SK-N-SH (cell line): ENCODE data around the gene EVI5. TPM values are rescaled to one million over a fixed set of nuclear protein-coding genes. Genes with fewer than 3 reads are reported as not detected.

ENCODE experiments used
- CTCF ChIA-PET: fragments of 300-600, 350-600 bp; formaldehyde crosslinking; extraction: SDS; loops from one replicate; lab custom pipeline; 2021; lab: Yijun Ruan, JAX
- POLR2A ChIA-PET: fragments of 350-600 bp; sonication (Branson Sonifier 250); formaldehyde crosslinking; extraction: SDS; loops from one replicate; lab custom pipeline; 2020; ENCODE audit warnings: antibody characterized with exemption, inconsistent platforms; lab: Yijun Ruan, JAX
- DNase-seq: peaks from one replicate; pipeline ENCODE4 v3.0.0; 2012
- H2AFZ ChIP-seq: fragments of 200-600 bp; sonication (generic); 2 replicates; pipeline ENCODE4 v1.8.1; 2016; ENCODE audit warnings: antibody characterized with exemption, mild to moderate bottlenecking, low read depth
- H3F3A ChIP-seq: fragments of 200-600 bp; sonication (generic); replicated peaks from 2 replicates; pipeline ENCODE3; 2016; ENCODE audit warnings: antibody characterized with exemption, mild to moderate bottlenecking; ENCODE audit not compliant: insufficient read depth
- H3K27ac ChIP-seq, 2 experiments: fragments of 200-500 bp in 1 of 2; fragments of 200-600 bp in 1 of 2; sonication (Bioruptor generic) in 1 of 2; sonication (generic), shearing (Covaris generic) in 1 of 2; 2 replicates each; pipeline versions ENCODE4 v1.5.1 to v1.6.1; 2014 to 2016; ENCODE audit warnings: low read depth in 2 of 2, inconsistent platforms in 1 of 2, low read length in 1 of 2, mild to moderate bottlenecking in 1 of 2, mixed read lengths in 1 of 2
- H3K27me3 ChIP-seq: fragments of 200-600 bp; sonication (generic), shearing (Covaris generic); 2 replicates; pipeline ENCODE4 v1.6.1; 2016; ENCODE audit warnings: mixed run types; ENCODE audit not compliant: insufficient read depth
- H3K36me3 ChIP-seq, 2 experiments: fragments of 200-500 bp in 1 of 2; fragments of 200-600 bp in 1 of 2; sonication (Bioruptor generic) in 1 of 2; sonication (generic) in 1 of 2; replicated peaks in 1 of 2; 2 replicates each; pipeline versions ENCODE3 to v1.5.1; 2014 to 2016; ENCODE audit warnings: low read length in 1 of 2, mild to moderate bottlenecking in 1 of 2; ENCODE audit not compliant: insufficient read depth in 2 of 2, control insufficient read depth in 1 of 2
- H3K4me1 ChIP-seq, 2 experiments: fragments of 200-500 bp in 1 of 2; fragments of 200-600 bp in 1 of 2; sonication (Bioruptor generic) in 1 of 2; sonication (generic), shearing (Covaris generic) in 1 of 2; 2 replicates each; pipeline versions ENCODE4 v1.5.1 to v1.6.1; 2014 to 2016; ENCODE audit warnings: low read depth in 1 of 2, low read length in 1 of 2, mixed run types in 1 of 2; ENCODE audit not compliant: insufficient read depth in 2 of 2, control insufficient read depth in 1 of 2
- H3K4me2 ChIP-seq: fragments of 200-600 bp; sonication (generic), shearing (Covaris generic); 2 replicates; pipeline ENCODE4 v1.6.1; 2017; ENCODE audit warnings: mixed run types
- H3K4me3 ChIP-seq, 2 experiments: fragments of 200-500 bp in 1 of 2; fragments of 200-600 bp in 1 of 2; sonication (Bioruptor generic) in 1 of 2; sonication (generic), shearing (Covaris generic) in 1 of 2; 2 replicates each; pipeline versions ENCODE4 v1.5.1 to v1.8.1; 2014 to 2016; ENCODE audit warnings: low read depth in 2 of 2, inconsistent platforms in 1 of 2, low read length in 1 of 2, mild to moderate bottlenecking in 1 of 2, mixed read lengths in 1 of 2, moderate library complexity in 1 of 2
- H3K79me2 ChIP-seq: fragments of 200-600 bp; sonication (generic); 2 replicates; pipeline ENCODE4 v1.8.1; 2017; ENCODE audit warnings: mild to moderate bottlenecking; ENCODE audit not compliant: insufficient read depth
- H3K9ac ChIP-seq: fragments of 200-600 bp; sonication (generic); 2 replicates; pipeline ENCODE4 v1.6.1; 2017; ENCODE audit warnings: mixed run types
- H3K9me2 ChIP-seq: fragments of 200-600 bp; sonication (generic); 2 replicates; pipeline ENCODE4 v1.6.1; 2017; ENCODE audit warnings: mixed run types
- H3K9me3 ChIP-seq: fragments of 200-600 bp; sonication (generic); 2 replicates; pipeline ENCODE4 v1.6.1; 2017; ENCODE audit warnings: mixed run types, mild to moderate bottlenecking, moderate library complexity
- H4K20me1 ChIP-seq: fragments of 200-600 bp; sonication (generic); 2 replicates; pipeline ENCODE4 v1.6.1; 2017; ENCODE audit warnings: mild to moderate bottlenecking, mixed run types; ENCODE audit not compliant: insufficient read depth
- CHD2 ChIP-seq: fragments of 150-350 bp; IDR thresholded peaks from 2 replicates; pipeline ENCODE4 v1.6.1; 2018; ENCODE audit warnings: low read length; ENCODE audit not compliant: partially characterized antibody
- FOSL2 ChIP-seq: IDR thresholded peaks from 2 replicates; pipeline ENCODE4 v1.4.0; 2012; ENCODE audit warnings: low read depth, mild to moderate bottlenecking, moderate library complexity, borderline replicate concordance
- FOXJ3 ChIP-seq: sonication (generic); formaldehyde crosslinking; IDR thresholded peaks from 2 replicates; pipeline ENCODE4 v1.5.1; 2020; ENCODE audit warnings: mild to moderate bottlenecking, missing genetic modification reagents
- FOXM1 ChIP-seq: IDR thresholded peaks from 2 replicates; pipeline ENCODE4 v1.4.0; 2012; ENCODE audit warnings: low read depth, mild to moderate bottlenecking
- GABPA ChIP-seq: IDR thresholded peaks from 2 replicates; pipeline ENCODE4 v1.4.0; 2012; ENCODE audit warnings: low read depth, mild to moderate bottlenecking
- GATA2 ChIP-seq: sonication (generic); formaldehyde crosslinking; IDR thresholded peaks from 2 replicates; pipeline ENCODE4 v1.5.0; 2020; ENCODE audit warnings: mild to moderate bottlenecking, missing genetic modification reagents
- JUND ChIP-seq: IDR thresholded peaks from 2 replicates; pipeline ENCODE4 v1.4.0; 2012
- NRF1 ChIP-seq: IDR thresholded peaks from 2 replicates; pipeline ENCODE4 v1.6.1; 2012; ENCODE audit warnings: low read depth, mild to moderate bottlenecking, low read length
- PBX3 ChIP-seq: IDR thresholded peaks from 2 replicates; pipeline ENCODE4; 2012
- POLR2AphosphoS5 ChIP-seq: IDR thresholded peaks from 2 replicates; pipeline ENCODE4 v1.6.1; 2012; ENCODE audit warnings: low read depth, low read length
- RCOR1 ChIP-seq: fragments of 150-350 bp; IDR thresholded peaks from 2 replicates; pipeline ENCODE4 v1.6.1; 2017; ENCODE audit warnings: antibody characterized with exemption, low read length
- RFX5 ChIP-seq: IDR thresholded peaks from 2 replicates; pipeline ENCODE4 v1.6.1; 2012; ENCODE audit warnings: mild to moderate bottlenecking, improper control_type of control experiment, low read length
- SMC3 ChIP-seq: IDR thresholded peaks from 2 replicates; pipeline ENCODE4 v1.6.1; 2012; ENCODE audit warnings: low read depth, low read length, improper control_type of control experiment
- TAF1 ChIP-seq: IDR thresholded peaks from 2 replicates; pipeline ENCODE4 v1.6.1; 2012; ENCODE audit warnings: low read depth, mild to moderate bottlenecking, low read length, moderate library complexity, borderline replicate concordance
- TCF12 ChIP-seq: IDR thresholded peaks from 2 replicates; pipeline ENCODE4 v1.4.0; 2012
- WGBS: methylation state at CpG from one replicate; pipeline ENCODE4 v1.1.6; 2017; ENCODE audit warnings: low lambda C conversion rate; 5-methylcytosine and 5-hydroxymethylcytosine counted together
- polyA plus RNA-seq, 3 experiments: library from polyadenylated mRNA; depleted of rRNA; stranded (reverse); fragments of >200 nt; gene quantifications; 2 replicates each; pipeline ENCODE4 v1.2.3, GENCODE V29; 2012
- TF ChIP-seq, protein P1 (sequence below): IDR thresholded peaks from 2 replicates; pipeline ENCODE4 v1.4.0; 2012; ENCODE audit warnings: low read depth
- TF ChIP-seq, protein P2 (sequence below): IDR thresholded peaks from 2 replicates; pipeline ENCODE4 v1.4.0; 2012; ENCODE audit warnings: low read depth, borderline replicate concordance
- TF ChIP-seq, protein P3 (sequence below): IDR thresholded peaks from 2 replicates; pipeline ENCODE4 v1.4.0; 2012; ENCODE audit warnings: low read depth, borderline replicate concordance

Gene EVI5
- polyA plus RNA-seq, 1 of the 3 experiments (the other 2 are of a cell fraction), result 5.7 TPM

GRCh38 chr1:92705446-92705845, 79.5 kb downstream of the EVI5 start:
- no peaks in the 10 kb centered on the region for H3K36me3 ChIP-seq
- DNase-seq, result no peak
- H3K9me3 ChIP-seq, result no peaks in the 10 kb centered on the region
- H3K9me2 ChIP-seq, result no peaks in the 10 kb centered on the region
- ChIA-PET POLR2A (no interaction called here), CTCF (no interaction called here)
- no peaks in the 10 kb centered on the region for H3K27me3 ChIP-seq
- WGBS, result 61% methylated on average over 1 of the region's 1 CpG
- H3K4me3 ChIP-seq, result no peak overlapping the region
- peaks cover 6% of the 10 kb centered on the region; the same call in 1 of the 2 replicates for H3K79me2 ChIP-seq
- no peak overlapping the region for H3K9ac ChIP-seq
- no peak overlapping the region for H3K4me2 ChIP-seq
- no peak overlapping the region for H2AFZ ChIP-seq
- H4K20me1 ChIP-seq, result no peaks in the 10 kb centered on the region
- no peaks in the 10 kb centered on the region for H3F3A ChIP-seq
- no peak overlapping the region for H3K27ac ChIP-seq
- TF ChIP-seq, protein P1, sequence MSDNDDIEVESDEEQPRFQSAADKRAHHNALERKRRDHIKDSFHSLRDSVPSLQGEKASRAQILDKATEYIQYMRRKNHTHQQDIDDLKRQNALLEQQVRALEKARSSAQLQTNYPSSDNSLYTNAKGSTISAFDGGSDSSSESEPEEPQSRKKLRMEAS, result no peak
- no peak for TF ChIP-seq FOSL2
- TF ChIP-seq TAF1, result no peak
- TF ChIP-seq POLR2AphosphoS5, result no peak
- no peak for TF ChIP-seq NRF1
- no peak for TF ChIP-seq CHD2
- TF ChIP-seq RFX5, result no peak
- TF ChIP-seq FOXJ3 (CRISPR knock-in tag), result no peak
- no peak for TF ChIP-seq SMC3
- no peak for TF ChIP-seq JUND
- no peak for TF ChIP-seq GATA2
- TF ChIP-seq GABPA, result no peak
- no peak for TF ChIP-seq PBX3
- no peak for TF ChIP-seq RCOR1
- TF ChIP-seq TCF12, result no peak
- TF ChIP-seq, protein P2, sequence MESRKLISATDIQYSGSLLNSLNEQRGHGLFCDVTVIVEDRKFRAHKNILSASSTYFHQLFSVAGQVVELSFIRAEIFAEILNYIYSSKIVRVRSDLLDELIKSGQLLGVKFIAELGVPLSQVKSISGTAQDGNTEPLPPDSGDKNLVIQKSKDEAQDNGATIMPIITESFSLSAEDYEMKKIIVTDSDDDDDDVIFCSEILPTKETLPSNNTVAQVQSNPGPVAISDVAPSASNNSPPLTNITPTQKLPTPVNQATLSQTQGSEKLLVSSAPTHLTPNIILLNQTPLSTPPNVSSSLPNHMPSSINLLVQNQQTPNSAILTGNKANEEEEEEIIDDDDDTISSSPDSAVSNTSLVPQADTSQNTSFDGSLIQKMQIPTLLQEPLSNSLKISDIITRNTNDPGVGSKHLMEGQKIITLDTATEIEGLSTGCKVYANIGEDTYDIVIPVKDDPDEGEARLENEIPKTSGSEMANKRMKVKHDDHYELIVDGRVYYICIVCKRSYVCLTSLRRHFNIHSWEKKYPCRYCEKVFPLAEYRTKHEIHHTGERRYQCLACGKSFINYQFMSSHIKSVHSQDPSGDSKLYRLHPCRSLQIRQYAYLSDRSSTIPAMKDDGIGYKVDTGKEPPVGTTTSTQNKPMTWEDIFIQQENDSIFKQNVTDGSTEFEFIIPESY, result no peak
- TF ChIP-seq, protein P3, sequence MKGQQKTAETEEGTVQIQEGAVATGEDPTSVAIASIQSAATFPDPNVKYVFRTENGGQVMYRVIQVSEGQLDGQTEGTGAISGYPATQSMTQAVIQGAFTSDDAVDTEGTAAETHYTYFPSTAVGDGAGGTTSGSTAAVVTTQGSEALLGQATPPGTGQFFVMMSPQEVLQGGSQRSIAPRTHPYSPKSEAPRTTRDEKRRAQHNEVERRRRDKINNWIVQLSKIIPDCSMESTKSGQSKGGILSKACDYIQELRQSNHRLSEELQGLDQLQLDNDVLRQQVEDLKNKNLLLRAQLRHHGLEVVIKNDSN, result no peak
- TF ChIP-seq FOXM1, result no peak
- H3K4me1 ChIP-seq, result peaks cover 0 to 2% of the 10 kb centered on the region in 2 experiments; a peak in 1 of 4 replicates
